Hematopoietic multipotent progenitor cell treated with erythropoietin and hydrocortisone succinate and interleukin-3 and kit ligand, for 6 days (in vitro differentiated cells): ENCODE results near the gene CTSA.
"Not testable (repeated sequence)": the region's sequence is repeated elsewhere in the genome, so short reads cannot be mapped to it uniquely, and the experiment has no call there.

Source experiments
- DNase-seq: peaks from one replicate; pipeline ENCODE4 v3.0.0-alpha.2; 2015

The CTSA gene

GRCh38 chr20:45867136-45867818 lies 23.9 kb upstream of the CTSA start:
- no peak for DNase-seq

- DNase-seq = no peak
Observed at GRCh38 chr20:45867819-45868176, 23.3 kb upstream of the CTSA start.

- DNase-seq = no peak
Observed at GRCh38 chr20:45872626-45873025, 18.5 kb upstream of the CTSA start.

- peak; percentile 55 for DNase-seq
Observed at GRCh38 chr20:45873409-45874103, 17.6 kb upstream of the CTSA start.

GRCh38 chr20:45874104-45874481 lies 17.0 kb upstream of the CTSA start:
- DNase-seq = not testable (repeated sequence)

DNA sequence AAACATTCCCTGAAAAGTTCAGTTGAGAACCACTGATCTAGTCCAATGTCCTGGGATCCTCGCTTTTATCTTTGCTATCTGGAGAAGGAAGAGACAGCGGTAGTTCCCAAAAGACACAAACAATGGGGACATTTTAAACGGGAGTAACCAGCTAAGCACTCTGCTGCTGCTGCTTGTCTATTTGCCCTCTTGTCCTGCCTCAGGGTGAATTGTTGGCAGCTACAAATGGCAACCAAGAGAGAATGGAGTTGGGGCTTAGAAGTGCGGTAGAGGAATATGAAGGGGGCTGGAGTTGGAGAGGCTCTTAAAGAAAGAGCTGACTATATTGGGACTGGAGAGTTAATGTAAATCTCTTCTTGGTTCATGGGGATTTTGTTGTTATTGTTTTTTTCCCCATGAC lies 16.6 kb upstream of the CTSA start:
- DNase-seq = no peak

DNA sequence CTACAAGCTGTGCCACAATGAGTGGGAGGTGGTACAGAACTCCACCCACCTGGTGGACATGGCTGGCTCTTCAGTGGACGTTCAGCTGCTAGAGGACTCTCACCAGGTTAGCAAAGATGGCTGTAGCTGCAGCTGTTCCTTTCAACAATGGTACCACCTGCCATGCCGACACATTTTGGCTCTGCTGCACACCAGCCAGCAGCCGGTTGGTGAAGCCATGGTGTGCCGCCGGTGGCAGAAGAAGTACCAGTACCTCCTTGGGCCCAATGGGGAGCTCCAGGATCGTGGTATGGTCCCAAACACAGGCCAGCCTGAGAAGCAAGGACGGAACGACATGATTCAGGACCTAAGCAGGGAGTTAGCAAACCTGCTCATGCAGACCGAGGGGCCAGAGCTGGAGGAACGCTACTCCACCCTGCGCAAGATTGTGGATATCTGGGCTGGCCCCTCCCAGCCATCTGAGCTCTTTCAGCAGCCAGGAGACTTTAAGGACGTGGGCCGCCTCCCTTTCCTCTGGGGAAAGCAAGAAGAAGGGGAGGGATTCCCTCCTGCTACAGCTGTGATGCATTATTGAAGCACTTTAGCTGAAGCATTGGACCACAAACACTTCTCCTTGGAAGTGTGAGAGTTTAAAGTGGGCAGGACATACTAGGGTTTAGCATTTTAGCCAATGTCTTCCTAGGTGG lies 12.9 kb upstream of the CTSA start:
- DNase-seq = peak; percentile 80

DNA sequence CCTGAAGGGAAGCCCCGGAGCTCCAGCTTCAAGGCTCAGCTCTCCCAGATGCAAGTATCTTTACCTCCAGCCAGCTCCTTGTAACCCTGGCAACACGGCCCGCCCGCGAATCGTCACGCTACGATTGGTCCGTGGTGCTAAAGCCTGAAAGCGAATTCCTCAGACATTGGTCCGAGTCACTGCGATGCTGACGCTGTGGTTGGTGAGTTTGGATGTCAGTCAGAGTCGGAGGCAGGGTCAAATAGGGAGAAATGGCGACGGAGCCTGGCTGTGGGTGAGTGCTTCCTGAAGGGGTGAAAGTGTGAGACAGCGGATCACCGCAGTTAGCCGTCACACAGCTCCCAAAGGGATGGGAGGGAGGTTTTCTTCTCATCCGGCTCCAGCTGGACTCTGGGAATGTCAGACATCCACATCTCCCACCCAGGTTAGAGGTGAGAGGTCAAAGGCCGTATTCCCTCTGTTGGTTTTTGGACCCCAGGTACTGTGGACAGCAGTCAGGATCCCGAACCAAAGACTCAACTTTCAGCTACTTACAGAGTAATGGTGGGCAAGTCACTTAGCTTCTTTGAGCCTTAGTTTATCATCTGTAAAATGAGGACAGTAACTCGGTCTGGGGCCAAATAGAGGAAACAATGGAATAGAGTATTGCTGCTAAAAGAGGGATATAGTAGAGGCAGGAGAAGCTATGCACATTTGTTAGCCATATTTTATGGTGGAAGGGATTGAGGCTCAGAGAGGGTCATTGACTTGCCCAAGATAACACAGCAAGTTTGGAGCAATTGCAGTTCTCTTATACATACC lies 9.9 kb upstream of the CTSA start, which contains the start of gene ZSWIM1:
Gene ZSWIM1 (plus strand): TSS at position 240 of the 801 bp plus-strand sequence. CDS start 1,366 bp downstream, outside the sequence.
- peak; percentile 99 for DNase-seq

DNA sequence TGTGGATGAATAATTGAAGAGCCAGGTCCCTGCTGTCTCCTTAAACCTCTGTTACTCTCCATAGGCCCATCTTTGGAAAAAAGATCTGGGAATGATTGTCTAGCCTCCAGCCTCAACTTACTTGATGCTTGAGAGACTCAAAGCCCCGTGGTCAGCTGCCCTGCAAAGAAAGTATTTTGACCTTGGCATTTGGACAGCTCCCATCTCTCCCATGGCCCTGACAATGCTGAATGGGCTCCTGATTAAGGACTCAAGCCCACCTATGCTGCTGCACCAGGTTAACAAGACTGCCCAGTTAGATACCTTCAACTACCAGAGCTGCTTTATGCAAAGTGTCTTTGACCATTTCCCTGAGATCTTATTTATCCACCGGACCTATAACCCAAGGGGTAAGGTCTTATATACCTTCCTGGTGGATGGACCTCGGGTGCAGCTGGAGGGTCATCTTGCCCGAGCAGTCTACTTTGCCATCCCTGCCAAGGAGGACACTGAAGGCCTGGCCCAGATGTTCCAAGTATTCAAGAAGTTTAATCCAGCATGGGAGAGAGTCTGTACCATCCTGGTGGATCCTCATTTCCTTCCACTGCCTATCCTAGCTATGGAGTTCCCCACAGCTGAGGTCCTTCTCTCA lies 8.6 kb upstream of the CTSA start:
- DNase-seq = no peak

- DNase-seq = no peak
Observed at GRCh38 chr20:45883100-45883469, 8.1 kb upstream of the CTSA start.

DNA sequence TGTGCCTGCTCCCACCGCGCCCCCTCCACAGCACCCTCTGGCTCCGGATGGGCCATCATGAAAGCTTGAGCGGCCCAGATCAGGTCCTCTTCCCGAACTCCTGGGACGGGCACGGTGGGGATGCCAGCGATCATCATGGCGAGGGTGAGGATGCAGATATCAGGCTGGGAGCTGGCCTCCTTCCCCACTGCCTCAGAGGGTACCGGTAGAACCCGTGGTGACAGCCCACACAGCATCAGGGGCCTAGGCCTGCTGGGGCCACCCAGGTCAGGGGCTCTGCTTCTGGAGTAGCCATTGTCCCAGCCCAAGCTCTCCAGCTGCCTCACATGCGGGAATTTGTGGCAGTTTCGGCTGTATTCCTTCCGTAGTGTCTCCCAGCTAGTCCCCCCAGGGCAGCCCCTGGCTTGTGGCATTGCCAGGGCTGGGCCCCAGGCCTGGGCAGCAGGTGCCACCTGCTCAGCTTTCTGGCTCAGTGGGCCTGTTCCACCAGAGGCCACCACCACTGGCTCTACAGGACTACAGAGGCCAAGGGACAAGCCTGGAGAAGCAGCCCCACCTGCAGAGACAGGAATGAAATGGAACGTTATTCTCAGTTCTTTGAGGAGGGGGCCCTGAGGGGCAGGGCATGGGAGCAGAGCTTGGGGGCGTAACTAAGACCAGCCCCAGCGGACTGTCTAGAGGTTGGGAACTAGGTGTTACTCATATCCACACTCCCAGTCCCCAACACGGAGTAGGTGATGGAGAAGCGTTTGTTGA lies 4.4 kb upstream of the CTSA start:
- DNase-seq = no peak

GRCh38 chr20:45887346-45887715 lies 3.8 kb upstream of the CTSA start, which contains the start of gene SPATA25:
Gene SPATA25, minus strand, starts transcription at chr20:45887622. Its CDS starts 32 bp downstream, at chr20:45887590.
- no peak for DNase-seq

DNA sequence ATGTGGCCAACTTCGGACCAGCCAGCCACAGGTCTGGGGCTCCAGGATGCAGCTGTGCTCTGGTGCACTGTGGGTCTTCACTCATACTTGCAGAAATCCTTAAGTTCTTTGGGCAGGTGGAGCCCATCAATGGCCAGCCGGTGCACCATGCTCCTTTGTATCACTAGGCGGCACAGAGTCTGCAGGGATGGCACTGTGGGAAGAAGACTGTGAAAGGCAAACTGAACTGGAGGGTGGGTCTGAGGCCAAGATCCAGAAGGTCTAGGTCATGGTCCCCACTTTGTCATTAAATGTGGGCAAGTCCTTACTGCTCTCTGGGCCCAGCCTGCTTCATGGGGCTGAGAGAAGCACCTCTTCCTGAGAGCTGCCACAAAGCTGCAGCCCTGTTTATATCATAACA lies 2.5 kb upstream of the CTSA start:
- DNase-seq = no peak

GRCh38 chr20:45890077-45890984 lies 804 bp upstream of the CTSA start:
- DNase-seq = peak; percentile 87

DNA sequence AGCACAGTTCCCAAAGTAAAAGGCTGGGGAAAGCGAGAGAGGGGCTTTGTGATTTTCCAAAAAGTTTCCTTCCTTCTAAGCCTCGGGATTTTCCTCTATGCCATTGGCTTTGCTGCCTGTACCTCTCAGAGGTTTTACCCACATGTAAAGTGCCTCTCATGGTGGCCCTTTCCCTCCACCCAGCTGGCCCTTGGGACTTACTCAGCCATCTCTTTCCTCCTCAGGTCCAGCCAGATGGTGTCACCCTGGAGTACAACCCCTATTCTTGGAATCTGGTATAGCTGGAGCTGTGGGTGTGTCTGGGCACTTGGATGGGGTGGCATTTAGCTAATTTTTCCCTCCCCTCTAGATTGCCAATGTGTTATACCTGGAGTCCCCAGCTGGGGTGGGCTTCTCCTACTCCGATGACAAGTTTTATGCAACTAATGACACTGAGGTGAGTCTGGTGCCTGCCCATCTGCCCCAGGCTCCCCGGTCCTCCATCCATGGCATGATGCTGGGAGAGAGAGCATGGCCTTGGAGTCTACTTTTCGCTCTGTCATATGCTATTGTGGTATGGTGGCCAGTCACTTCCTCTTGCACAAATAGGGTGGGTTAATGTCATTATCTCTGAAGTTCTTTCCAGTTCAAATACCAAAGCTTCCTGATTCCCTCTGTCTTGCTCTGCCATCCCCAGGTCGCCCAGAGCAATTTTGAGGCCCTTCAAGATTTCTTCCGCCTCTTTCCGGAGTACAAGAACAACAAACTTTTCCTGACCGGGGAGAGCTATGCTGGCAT lies 1.1 kb downstream of the CTSA start:
- peak; percentile 55 for DNase-seq

DNA sequence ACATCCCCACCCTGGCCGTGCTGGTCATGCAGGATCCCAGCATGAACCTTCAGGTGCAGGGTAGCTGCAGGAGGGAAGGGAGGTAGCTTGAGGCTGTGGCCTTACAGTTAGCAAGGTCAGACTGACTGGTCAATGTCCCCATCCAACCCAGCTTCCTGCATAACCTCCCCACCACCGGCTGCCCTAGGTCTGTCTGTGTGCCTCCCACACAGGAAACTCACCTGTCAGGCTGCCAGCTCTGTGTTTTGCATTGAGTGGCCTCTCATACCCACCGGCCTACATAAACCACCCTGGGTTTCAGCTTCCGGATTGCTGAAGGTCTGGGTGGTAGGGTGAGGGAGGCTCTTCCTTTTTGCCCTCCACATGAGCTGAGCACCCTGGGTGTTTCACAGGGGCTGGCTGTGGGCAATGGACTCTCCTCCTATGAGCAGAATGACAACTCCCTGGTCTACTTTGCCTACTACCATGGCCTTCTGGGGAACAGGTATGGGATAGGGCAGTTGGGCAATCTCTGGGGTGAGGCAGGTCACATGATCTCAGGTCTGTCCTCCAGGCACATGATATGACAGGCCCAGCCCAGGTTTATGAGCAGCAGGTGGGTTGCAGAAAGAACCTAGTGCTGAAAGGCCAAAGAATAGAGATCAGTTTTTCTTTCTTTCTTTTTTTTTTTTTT lies 1.8 kb downstream of the CTSA start:
- DNase-seq = no peak

DNA sequence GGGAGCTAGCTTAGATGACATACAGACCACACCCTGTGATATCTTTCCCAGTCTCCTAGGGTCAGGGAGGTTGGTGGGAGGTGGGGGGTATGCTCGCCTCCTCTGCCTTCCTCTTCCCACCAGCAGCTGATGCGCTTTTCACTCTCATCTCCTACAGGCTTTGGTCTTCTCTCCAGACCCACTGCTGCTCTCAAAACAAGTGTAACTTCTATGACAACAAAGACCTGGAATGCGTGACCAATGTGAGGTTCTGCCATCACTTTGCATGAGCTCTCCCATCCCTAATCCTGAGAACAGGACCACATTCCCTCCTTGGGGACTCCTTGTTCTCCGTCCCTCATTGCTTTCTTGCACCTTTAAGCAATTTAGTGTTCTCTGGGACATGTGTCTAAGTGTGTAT lies 2.7 kb downstream of the CTSA start:
- no peak for DNase-seq

DNA sequence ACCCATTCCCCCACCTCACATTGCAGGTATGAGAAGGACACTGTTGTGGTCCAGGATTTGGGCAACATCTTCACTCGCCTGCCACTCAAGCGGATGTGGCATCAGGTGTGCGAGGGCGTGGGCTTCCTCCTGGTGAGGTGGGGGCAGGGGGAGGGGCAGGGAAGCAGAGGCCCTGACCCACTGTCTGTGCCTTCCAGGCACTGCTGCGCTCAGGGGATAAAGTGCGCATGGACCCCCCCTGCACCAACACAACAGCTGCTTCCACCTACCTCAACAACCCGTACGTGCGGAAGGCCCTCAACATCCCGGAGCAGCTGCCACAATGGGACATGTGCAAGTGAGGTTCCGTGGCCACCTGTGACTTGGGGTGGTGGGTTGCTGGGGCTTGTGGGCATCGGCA lies 3.7 kb downstream of the CTSA start:
- DNase-seq = no peak

DNA sequence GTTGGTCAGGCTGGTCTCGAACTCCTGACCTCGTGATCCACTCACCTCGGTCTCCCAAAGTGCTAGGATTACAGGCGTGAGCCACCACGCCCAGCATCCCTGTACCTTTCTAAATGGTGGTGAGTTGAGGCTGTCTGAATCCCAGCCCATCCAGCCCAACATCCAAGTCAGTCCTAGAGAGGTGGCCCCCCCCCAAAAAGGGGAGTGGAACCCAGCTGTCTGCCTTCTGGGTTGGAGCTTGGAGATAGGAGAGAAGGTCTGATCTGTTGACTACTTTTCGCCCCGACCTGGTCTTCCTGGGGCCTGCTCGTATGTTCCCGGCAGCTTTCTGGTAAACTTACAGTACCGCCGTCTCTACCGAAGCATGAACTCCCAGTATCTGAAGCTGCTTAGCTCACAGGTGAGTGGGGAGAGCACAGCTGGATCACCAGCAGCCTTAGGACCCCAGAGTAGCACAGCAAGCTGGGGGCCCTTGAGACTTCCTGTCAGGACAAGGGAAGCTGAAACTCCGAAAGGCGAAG lies 5.6 kb downstream of the CTSA start:
- DNase-seq = no peak
